T-helper 9 cell (primary cell): ENCODE data around the gene OR1N1.
"Not testable (repeated sequence)": the region's sequence is repeated elsewhere in the genome, so short reads cannot be mapped to it uniquely, and the experiment has no call there.

Experiments
- DNase-seq: peaks from one replicate; pipeline ENCODE4 v3.0.0-alpha.2; 2020
- total RNA-seq, 2 donors: gene quantifications; one replicate each; lab custom pipeline; 2026; lab: John Stamatoyannopoulos, UW

OR1N1 gene
- 0 reads per million in 2 donors for total RNA-seq

DNA sequence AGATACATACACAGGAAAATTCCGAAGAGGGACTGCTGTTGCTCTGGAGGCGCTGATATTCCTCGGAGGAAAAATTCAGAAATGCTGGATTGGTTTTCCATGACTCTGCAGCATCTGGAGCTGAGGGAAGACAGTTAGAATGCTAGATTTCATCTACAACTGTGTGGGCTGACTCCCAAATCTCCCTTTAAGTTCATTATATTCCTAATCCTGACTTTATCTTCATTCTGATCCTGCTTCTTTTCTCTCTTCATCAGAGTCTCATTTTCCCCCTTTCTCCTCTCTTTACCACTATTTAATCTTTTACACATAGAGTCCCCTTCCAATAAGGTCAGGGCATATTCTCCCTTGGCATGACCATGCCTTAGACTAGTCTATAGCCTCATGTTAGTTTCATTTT lies at the start of gene OR1N1:
OR1N1 (minus strand) TSS at position 101 of the 400 bp plus-strand sequence; CDS start at position 101, 0 bp downstream.
- no peak for DNase-seq

GRCh38 chr9:122572456-122572855 lies 45.4 kb upstream of the OR1N1 start:
- no peak for DNase-seq

DNA sequence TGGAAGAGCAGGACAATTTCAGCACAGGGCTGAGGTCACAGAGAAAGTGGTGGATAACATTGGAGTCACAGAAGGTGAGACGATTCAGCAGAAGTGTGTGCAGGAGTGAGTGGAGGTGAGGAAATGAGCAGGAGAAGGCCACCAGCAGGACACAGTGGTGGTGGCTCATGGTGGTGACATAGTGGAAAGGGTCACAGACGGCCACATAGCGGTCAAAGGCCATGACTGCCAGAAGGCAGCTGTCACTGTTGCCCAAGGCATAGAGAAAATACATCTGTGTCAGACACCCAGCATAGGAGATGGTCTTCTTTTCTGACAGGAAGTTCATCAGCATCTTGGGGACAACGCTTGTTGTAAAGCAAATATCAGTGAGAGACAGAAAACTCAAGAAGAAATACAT lies 40.8 kb upstream of the OR1N1 start:
- DNase-seq: no peak

GRCh38 chr9:122562134-122562760 lies 35.2 kb upstream of the OR1N1 start:
- no peak for DNase-seq

- no peak for DNase-seq
Measured at GRCh38 chr9:122561446-122561845, 34.4 kb upstream of the OR1N1 start.

GRCh38 chr9:122552812-122553211 lies 25.7 kb upstream of the OR1N1 start, which contains the start of gene OR1N2:
Gene OR1N2 (plus strand): TSS chr9:122553112. CDS start chr9:122553212, 100 bp downstream.
- DNase-seq: no peak

DNA sequence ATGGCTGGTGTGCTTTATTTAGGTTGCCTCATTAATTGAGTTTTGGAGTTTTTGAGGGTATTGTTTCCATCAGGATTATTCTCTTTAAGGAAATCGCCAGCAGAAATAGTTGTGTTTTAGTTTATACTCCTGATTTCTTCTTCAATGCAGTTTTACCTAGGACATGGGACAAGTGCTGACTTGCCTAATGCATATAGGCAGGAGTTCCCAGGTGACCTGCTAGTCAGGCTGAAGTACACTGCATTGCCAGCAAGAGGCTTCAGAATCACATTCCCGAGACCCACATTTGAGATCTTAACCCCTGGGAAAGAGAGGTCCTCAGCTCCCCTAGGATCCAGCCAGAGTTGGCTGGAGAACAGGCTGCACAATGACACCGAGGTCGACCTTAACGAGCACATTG lies 24.3 kb upstream of the OR1N1 start:
- DNase-seq: no peak

DNA sequence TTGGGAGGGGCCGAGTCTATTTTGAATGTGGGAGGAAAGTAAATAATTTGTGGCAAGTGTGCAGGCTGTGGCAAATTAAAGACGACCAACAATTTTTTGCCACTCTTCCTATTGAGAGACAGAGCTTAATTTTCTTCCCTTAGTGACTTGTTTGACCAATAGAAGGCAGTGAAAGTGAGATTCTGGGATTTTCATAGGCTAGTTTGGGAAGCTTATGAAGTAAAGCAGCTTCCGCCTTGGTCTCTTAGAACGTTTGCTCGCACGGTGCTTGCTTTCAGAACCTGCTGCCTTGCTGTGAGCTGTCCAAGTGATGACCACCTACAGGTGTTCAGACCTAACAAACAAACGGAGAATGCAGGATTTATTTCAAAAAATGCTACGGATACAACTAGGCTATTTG lies 19.1 kb upstream of the OR1N1 start:
- no peak for DNase-seq

DNA sequence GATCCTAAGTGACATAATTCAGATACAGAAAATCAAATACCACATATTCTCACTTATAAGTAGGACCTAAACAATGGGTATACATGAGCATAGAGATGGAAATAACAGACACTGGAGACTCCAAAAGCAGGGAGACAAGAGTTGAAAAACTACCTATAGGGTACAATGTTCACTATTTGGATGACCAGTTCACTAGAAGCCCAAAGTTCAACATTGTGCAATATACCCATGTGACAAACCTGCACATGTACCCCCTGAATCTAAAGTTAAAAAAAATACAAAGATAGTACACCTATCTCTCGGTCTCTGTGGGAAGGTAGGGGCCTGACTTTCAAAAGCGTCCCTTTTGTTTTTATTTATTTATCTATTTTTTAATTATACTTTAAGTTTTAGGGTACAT lies 11.7 kb upstream of the OR1N1 start:
- DNase-seq: no peak

- not testable (repeated sequence) for DNase-seq
Measured at GRCh38 chr9:122537066-122537465, 10.0 kb upstream of the OR1N1 start.

- no peak for DNase-seq
Measured at GRCh38 chr9:122536134-122536533, 9.0 kb upstream of the OR1N1 start.

DNA sequence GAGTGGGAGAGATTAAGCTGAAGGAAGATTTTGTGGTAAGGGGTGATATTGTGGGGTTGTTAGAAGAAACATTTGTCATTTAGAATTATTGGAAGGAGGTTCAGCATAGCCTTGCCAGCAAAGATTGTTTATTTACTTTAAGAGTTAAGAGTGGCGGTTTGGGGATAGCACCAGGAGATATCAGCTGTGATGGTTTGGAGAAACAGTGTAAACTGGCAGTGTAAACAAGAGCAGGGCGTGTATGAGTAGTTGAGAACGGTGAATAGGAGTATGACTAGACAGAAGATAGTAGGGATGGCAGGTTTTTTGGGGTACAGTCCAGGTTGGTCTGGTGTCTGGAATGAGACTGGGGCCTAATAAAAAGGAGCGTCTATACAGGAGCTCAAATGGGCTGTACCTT lies 4.1 kb upstream of the OR1N1 start:
- not testable (repeated sequence) for DNase-seq

- no peak for DNase-seq
Measured at GRCh38 chr9:122526602-122527001, 491 bp downstream of the OR1N1 start.

DNA sequence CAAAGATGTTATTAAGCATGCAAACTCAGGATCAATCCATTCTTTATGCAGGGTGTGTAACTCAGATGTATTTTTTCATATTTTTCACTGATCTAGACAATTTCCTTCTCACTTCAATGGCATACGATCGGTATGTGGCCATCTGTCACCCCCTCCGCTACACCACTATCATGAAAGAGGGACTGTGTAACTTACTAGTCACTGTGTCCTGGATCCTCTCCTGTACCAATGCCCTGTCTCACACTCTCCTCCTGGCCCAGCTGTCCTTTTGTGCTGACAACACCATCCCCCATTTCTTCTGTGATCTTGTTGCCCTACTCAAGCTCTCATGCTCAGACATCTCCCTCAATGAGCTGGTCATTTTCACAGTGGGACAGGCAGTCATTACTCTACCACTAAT lies 7.7 kb downstream of the OR1N1 start:
- no peak for DNase-seq

DNA sequence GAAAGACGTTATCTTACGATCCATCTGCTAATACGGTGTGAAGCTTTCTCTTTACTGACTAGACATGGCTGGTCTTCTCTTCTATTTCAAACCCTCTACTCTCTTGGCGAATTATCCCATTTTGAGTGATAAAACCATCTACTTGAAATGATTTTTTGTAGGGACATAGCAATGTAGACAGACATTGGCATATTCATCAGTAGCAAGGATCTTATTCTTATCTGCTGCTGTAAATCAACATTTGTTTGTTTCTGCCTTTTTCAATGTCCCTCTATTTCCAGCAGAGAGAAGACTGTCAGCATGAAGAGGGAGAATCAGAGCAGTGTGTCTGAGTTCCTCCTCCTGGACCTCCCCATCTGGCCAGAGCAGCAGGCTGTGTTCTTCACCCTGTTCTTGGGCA lies 8.3 kb downstream of the OR1N1 start, which contains the start of gene OR1J4:
OR1J4 (plus strand) TSS at position 301 of the 400 bp plus-strand sequence; CDS start at position 301, 0 bp downstream.
- no peak for DNase-seq

DNA sequence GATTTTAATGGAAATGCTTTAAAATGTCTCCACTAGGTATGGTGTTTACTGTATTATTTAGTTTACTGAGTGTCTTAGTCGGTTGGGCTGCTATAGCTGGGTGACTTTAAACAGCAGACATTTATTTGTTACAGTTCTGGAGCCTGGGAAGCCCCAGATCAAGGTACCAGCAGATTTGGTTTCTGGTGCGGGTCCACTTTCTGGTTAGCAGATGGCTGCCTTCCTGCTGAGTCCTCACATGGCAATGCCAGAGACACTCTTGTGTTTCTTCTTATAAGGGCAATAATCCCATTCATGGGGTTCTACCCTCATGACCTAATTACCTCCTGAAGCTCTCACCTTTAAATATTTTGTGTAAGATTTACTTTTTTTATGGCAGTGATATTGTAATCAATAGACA lies 8.9 kb downstream of the OR1N1 start:
- no peak for DNase-seq

- no peak for DNase-seq
Measured at GRCh38 chr9:122510502-122510901, 16.6 kb downstream of the OR1N1 start, which contains the start of gene OR1J2. Gene OR1J2 (plus strand): TSS chr9:122510802. CDS start chr9:122510802, 0 bp downstream.

DNA sequence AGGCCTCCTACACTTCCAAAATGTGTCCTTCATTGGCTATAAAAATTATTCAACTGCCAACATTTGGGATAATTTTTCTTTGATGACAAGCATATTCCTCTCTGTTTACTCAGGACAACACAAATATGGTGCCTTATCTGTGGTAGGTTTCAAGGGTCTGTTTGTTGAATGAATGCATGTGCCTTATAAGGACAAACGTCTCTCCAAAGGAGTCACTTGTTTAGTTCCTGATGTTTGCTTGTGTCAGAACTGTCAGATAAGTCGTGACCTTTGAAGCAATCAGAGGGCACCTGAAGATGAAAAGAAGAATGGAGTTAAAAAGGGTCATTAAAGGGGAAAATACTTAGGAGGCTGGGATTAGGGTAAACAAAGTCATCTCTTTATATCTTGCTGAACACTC lies 20.1 kb downstream of the OR1N1 start:
- DNase-seq: no peak

GRCh38 chr9:122498883-122499288 lies 28.2 kb downstream of the OR1N1 start:
- no peak for DNase-seq

- DNase-seq: no peak
Measured at GRCh38 chr9:122479062-122479461, 48.0 kb downstream of the OR1N1 start.

DNA sequence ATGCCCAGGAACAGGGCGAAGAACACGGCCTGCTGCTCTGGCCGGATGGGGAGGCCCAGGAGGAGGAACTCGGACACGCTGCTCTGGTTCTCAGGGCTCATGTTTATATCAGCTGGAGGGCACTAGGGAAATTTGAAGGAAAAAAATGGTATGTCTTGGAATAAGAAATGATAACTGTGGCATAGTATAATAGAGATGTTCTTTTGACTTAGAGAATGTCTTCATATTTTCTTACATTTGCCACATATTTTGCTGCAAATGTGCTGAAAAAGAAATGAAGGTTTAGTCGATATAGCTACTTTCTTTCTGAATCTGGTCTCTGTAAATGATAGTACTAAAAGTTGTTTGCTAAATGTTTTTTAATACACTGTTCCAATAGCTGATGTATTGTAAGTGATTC lies 49.3 kb downstream of the OR1N1 start, which contains the start of gene OR1J1:
OR1J1 (minus strand) TSS at position 101 of the 400 bp plus-strand sequence; CDS start at position 101, 0 bp downstream.
- no peak for DNase-seq

GRCh38 chr9:122477346-122477745 lies 49.7 kb downstream of the OR1N1 start:
- DNase-seq: no peak
